Progenitor cell of endocrine pancreas (in vitro differentiated cells): ENCODE measurements around the gene PCBP4. TPM values are rescaled to one million over a fixed set of nuclear protein-coding genes. Genes with fewer than 3 reads are reported as not detected.

Experiments used
- DNase-seq: peaks from one replicate; pipeline ENCODE4 v3.0.0; 2021; ENCODE audit warnings: low spot score; ENCODE audit not compliant: unreplicated experiment
- H3K27ac Mint-ChIP-seq: 2 replicates; pipeline ENCODE4 v1.8.0; 2021; ENCODE audit warnings: mild to moderate bottlenecking, moderate library complexity, mixed read lengths
- H3K27me3 Mint-ChIP-seq: 2 replicates; pipeline ENCODE4 v1.8.0; 2021; ENCODE audit warnings: mixed read lengths
- H3K36me3 Mint-ChIP-seq: 2 replicates; pipeline ENCODE4 v1.8.0; 2022; ENCODE audit warnings: mixed read lengths; ENCODE audit not compliant: insufficient read depth
- H3K4me1 Mint-ChIP-seq: 2 replicates; pipeline ENCODE4 v1.8.0; 2021; ENCODE audit warnings: low read depth, mixed read lengths
- H3K4me3 Mint-ChIP-seq: 2 replicates; pipeline ENCODE4 v1.8.0; 2021; ENCODE audit warnings: low read depth, mild to moderate bottlenecking, moderate library complexity, mixed read lengths
- H3K9me3 Mint-ChIP-seq: 2 replicates; pipeline ENCODE4 v1.8.0; 2021; ENCODE audit warnings: low read depth, mixed read lengths
- CTCF ChIP-seq: fragments of 200-600 bp; sonication (generic); IDR thresholded peaks from one replicate; pipeline ENCODE4 v1.5.0; 2021; ENCODE audit warnings: antibody characterized with exemption, mild to moderate bottlenecking; ENCODE audit not compliant: unreplicated experiment
- total RNA-seq: library from RNA; stranded (reverse); gene quantifications from 2 replicates; pipeline ENCODE4 v1.2.1, GENCODE V29; 2021

PCBP4 gene
- total RNA-seq, 1 donor from 2014 or later = 160 TPM

GRCh38 chr3:52012699-52013098 lies 45.4 kb upstream of the PCBP4 start:
- peaks cover 3% of the 10 kb centered on the region for H3K27me3 Mint-ChIP-seq
- no peaks in the 10 kb centered on the region for H3K9me3 Mint-ChIP-seq
- H3K4me1 Mint-ChIP-seq = no peaks in the 10 kb centered on the region
- H3K27ac Mint-ChIP-seq = no peak overlapping the region
- H3K4me3 Mint-ChIP-seq = no peak overlapping the region
- no peaks in the 10 kb centered on the region for H3K36me3 Mint-ChIP-seq
- no peak for DNase-seq
- TF ChIP-seq CTCF = no peak

GRCh38 chr3:52010431-52010830 lies 43.2 kb upstream of the PCBP4 start:
- peaks cover 3% of the 10 kb centered on the region for H3K4me1 Mint-ChIP-seq
- TF ChIP-seq CTCF = no peak
- H3K36me3 Mint-ChIP-seq = no peaks in the 10 kb centered on the region
- DNase-seq = no peak
- no peaks in the 10 kb centered on the region for H3K9me3 Mint-ChIP-seq
- H3K4me3 Mint-ChIP-seq = no peak overlapping the region
- peaks cover 3% of the 10 kb centered on the region for H3K27me3 Mint-ChIP-seq
- H3K27ac Mint-ChIP-seq = no peak overlapping the region

DNA sequence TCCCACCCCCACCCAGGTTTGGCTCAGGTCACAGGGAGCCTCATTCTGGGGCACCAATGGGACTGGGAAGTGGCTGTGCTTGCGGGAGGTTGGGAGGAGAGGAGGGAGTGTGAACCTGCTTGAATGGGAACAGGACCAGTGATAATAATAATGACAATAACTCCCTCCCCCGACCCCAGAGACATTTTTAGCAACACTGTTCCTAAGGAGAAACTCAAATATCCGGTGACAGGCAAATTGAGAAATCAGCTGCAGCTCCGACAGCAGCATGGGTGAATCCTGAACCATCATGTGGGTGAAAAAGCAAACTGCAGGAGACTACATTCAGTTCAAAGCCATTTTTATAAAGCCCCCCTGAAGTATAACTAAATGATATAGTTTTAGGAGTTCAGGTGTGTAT lies 40.0 kb upstream of the PCBP4 start:
- peaks cover 18% of the 10 kb centered on the region for H3K27me3 Mint-ChIP-seq

GRCh38 chr3:52006820-52007133 lies 39.5 kb upstream of the PCBP4 start:
- no peaks in the 10 kb centered on the region for H3K9me3 Mint-ChIP-seq
- no peak for DNase-seq
- H3K27me3 Mint-ChIP-seq = peaks cover 22% of the 10 kb centered on the region
- H3K4me3 Mint-ChIP-seq = no peak overlapping the region
- H3K36me3 Mint-ChIP-seq = no peaks in the 10 kb centered on the region
- peaks cover 3% of the 10 kb centered on the region for H3K4me1 Mint-ChIP-seq
- TF ChIP-seq CTCF = no peak
- H3K27ac Mint-ChIP-seq = no peak overlapping the region

More for the DNA sequence above, 40.0 kb upstream of the PCBP4 start:
- Mint-ChIP-seq H3K4me1 (peaks cover 3% of the 10 kb centered on the region), H3K4me3 (no peak overlapping the region), H3K36me3 (no peaks in the 10 kb centered on the region), H3K27ac (no peak overlapping the region), H3K9me3 (no peaks in the 10 kb centered on the region)
- no peak for TF ChIP-seq CTCF
- DNase-seq = no peak

DNA sequence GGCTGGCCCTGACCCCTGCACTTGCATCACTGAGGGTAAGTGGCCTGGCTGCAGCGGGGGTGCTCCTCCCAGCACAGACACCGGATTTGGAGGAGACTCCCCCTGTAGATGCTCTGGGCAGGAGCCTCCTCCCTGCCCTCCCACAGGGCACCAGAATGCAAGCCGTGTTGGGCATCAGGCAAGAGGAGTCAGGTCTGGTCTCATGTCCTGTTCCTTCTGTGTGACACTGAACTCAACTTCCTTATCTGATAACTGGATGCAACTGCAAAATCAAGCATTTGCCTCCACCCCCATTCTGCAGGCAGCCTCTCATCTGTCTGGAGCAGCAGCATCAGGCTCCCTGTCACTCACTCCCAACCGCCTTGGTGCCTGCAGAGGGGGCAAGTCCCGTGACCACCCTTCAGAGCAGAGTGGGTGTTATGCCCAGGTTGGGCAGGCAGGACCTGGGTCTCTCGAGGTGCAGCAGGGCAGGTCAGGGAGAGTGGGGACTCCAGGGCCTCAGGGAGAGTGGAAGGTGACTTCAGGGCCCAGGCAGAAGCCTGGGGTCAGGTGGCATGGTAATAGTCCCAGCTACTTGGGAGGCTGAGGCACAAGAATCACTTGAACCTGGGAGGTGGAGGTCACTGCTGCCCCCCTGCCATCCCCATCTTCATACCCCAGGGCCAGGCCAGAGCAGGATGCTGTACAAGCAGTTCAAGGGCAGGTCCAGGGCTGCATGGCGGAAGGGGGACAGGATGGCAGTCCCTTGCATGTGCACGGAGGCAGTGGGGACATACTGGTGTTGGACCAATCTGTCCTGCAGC lies 39.0 kb upstream of the PCBP4 start:
- DNase-seq = no peak
- Mint-ChIP-seq H3K4me1 (peaks cover 3% of the 10 kb centered on the region), H3K4me3 (no peak overlapping the region), H3K27me3 (peaks cover 22% of the 10 kb centered on the region), H3K9me3 (no peaks in the 10 kb centered on the region), H3K27ac (no peak overlapping the region), H3K36me3 (no peaks in the 10 kb centered on the region)
- TF ChIP-seq CTCF = no peak
